Lung (tissue), 12 donors: Measurements from ENCODE around the gene KRTAP10-3. TPM values are rescaled to one million over a fixed set of nuclear protein-coding genes. Genes with fewer than 3 reads are reported as not detected.

Source experiments
- ATAC-seq: fragments of 200-7000 bp; cut with Tn5 transposase; one replicate; pipeline ENCODE4 v1.9.1; 2020; ENCODE audit warnings: moderate number of reproducible peaks; ENCODE audit not compliant: insufficient read depth, low FRiP score
- DNase-seq, 3 donors: peaks; one replicate each; pipeline ENCODE4 v3.0.0-alpha.2; 2013 to 2017
- H3K27ac ChIP-seq, 2 donors: one replicate each; pipeline ENCODE4 v1.5.1; 2013; ENCODE audit warnings: mild to moderate bottlenecking in 2 of 2, moderate library complexity in 2 of 2, control low read depth in 1 of 2, inconsistent platforms in 1 of 2, low read depth in 1 of 2, low read length in 1 of 2
- H3K27me3 ChIP-seq, 3 donors: one replicate each; pipeline ENCODE4 v1.5.1; 2013; ENCODE audit warnings: low read length in 2 of 3; ENCODE audit not compliant: control insufficient read depth in 3 of 3, insufficient read depth in 3 of 3
- H3K36me3 ChIP-seq, 4 donors: one replicate each; pipeline ENCODE4 v1.5.1; 2013; ENCODE audit warnings: low read length in 4 of 4, mild to moderate bottlenecking in 1 of 4, moderate library complexity in 1 of 4; ENCODE audit not compliant: control insufficient read depth in 4 of 4, insufficient read depth in 4 of 4
- H3K4me1 ChIP-seq, 5 donors: one replicate each; pipeline ENCODE4 v1.5.1; 2013; ENCODE audit warnings: low read length in 5 of 5, mild to moderate bottlenecking in 2 of 5, moderate library complexity in 1 of 5; ENCODE audit not compliant: control insufficient read depth in 5 of 5, insufficient read depth in 5 of 5
- H3K4me3 ChIP-seq: one replicate; pipeline ENCODE4 v1.5.1; 2013; ENCODE audit warnings: mild to moderate bottlenecking, control low read depth, moderate library complexity
- H3K9ac ChIP-seq, 2 donors: one replicate each; pipeline ENCODE4 v1.5.1; 2013; ENCODE audit warnings: low read length in 2 of 2, control low read depth in 1 of 2; ENCODE audit not compliant: insufficient read depth in 1 of 2
- H3K9me3 ChIP-seq, 4 donors: one replicate each; pipeline ENCODE4 v1.5.1; 2013; ENCODE audit warnings: low read length in 3 of 4, mild to moderate bottlenecking in 1 of 4, moderate library complexity in 1 of 4; ENCODE audit not compliant: control insufficient read depth in 4 of 4, insufficient read depth in 3 of 4
- WGBS, 2 donors: extraction: QIAGEN DNeasy Blood & Tissue Kit; methylation state at CpG; one replicate each; pipeline ENCODE4 v1.1.7; 2013; 5-methylcytosine and 5-hydroxymethylcytosine counted together
- polyA plus RNA-seq, 2 donors: library from polyadenylated mRNA; stranded (reverse); fragments of 200-250 nt; gene quantifications; one replicate each; pipeline ENCODE4 v1.2.1, GENCODE V29; 2013
- total RNA-seq, 2 donors: library from RNA; depleted of rRNA in 1 of 2; stranded (reverse); fragments of >200 nt in 1 of 2; gene quantifications; one replicate each; pipeline ENCODE4 v1.2.1, GENCODE V29; 2014 to 2021
- TF ChIP-seq, protein P1 (sequence below): IDR thresholded peaks from 2 replicates; pipeline ENCODE4 v1.5.1; 2012; ENCODE audit warnings: mild to moderate bottlenecking; ENCODE audit errors: control extremely low read depth, extremely low read depth
- donor health status: control.
- donor health status: control.
- donor health status: Bipolar disorder and iron deficiency.
- donor health status: healthy.
- donor health status: DM: yes; HTN: yes; CAD: no.

Gene KRTAP10-3
- total and polyA plus RNA-seq, 4 donors = not detected

DNA sequence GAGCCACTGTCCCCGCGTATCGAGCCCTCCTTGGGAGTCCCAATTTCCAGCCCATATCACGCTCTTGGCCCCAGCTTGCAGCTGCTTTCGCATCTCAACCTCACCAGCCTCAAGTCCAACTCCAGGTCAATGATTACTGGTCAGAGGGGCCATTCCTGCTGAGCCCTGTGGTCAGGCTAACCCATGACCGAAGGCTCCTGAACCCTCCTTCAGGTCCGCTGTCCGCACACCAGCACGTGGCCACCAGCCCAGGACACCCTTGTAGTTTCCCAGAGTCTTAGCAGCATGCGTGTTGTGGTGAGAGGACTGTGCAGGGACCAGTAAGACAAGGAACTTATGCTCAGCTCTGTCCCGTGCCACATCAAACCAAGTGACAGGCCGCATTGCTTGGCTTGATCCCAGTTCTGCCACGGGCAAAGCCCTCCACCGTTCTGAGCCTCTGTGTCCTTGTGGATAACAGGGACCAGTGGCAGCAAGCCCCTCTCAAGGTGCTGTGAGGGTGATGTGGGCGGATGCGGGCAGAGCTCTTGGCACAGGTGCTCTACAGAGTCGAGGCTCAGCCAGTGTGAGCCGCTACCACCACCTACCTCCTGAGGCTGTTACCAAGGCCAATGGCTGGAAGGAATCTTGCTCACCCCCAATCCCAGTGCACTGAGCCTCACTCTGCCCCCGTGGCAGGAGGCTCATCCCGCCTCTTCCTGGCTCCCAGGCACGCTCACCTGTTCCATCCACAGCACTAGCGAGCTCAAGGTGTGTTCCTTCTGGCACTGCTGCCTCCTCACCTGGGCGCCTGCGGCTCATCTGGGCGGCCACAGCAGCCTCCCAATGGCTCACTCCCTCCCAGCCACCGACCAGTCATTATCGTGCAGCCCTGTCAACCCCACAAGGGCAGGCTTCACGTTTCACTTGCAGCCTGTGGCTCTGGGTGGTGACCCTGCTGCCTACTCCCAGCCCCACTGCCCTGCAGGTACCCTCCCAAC, 39.0 kb downstream of the KRTAP10-3 start:
- no peaks in the 10 kb centered on the region for H3K27me3 ChIP-seq
- no peaks in the 10 kb centered on the region for H3K36me3 ChIP-seq
- no peak overlapping the region for H3K9ac ChIP-seq
- no peak overlapping the region for H3K4me3 ChIP-seq
- H3K27ac ChIP-seq = no peak overlapping the region
- no peaks in the 10 kb centered on the region for H3K4me1 ChIP-seq
- DNase-seq = no peak
- ATAC-seq = no peak
- TF ChIP-seq, protein P1, sequence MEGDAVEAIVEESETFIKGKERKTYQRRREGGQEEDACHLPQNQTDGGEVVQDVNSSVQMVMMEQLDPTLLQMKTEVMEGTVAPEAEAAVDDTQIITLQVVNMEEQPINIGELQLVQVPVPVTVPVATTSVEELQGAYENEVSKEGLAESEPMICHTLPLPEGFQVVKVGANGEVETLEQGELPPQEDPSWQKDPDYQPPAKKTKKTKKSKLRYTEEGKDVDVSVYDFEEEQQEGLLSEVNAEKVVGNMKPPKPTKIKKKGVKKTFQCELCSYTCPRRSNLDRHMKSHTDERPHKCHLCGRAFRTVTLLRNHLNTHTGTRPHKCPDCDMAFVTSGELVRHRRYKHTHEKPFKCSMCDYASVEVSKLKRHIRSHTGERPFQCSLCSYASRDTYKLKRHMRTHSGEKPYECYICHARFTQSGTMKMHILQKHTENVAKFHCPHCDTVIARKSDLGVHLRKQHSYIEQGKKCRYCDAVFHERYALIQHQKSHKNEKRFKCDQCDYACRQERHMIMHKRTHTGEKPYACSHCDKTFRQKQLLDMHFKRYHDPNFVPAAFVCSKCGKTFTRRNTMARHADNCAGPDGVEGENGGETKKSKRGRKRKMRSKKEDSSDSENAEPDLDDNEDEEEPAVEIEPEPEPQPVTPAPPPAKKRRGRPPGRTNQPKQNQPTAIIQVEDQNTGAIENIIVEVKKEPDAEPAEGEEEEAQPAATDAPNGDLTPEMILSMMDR = no peak
- 87 to 92% methylated on average over 28 of the region's 28 CpGs for WGBS, 2 donors
- peaks cover 0 to 6% (median 0%) of the 10 kb centered on the region in 4 donors for H3K9me3 ChIP-seq

DNA sequence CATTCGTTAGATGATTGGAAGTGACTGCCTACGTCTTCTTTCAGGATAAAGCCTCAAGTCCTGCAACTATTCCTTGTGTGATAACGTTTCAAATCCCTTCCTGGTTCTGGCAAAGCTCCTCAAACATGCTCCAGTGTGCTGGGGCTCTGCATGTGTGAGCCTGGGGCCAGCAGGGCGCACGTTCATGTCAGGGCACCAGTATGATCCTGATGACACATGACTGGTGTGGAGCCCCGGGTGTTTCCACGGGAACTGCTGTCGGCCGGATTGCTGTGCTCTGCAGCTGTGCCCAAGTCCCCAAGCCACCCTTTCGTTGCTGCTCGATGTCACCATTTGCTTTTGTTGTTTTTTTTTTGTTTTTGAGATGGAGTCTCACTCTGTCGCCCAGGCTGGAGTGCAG, 39.9 kb downstream of the KRTAP10-3 start:
- WGBS, 2 donors = 76 to 84% methylated on average over 12 of the region's 12 CpGs
- Histone ChIP-seq H3K27me3 (no peaks in the 10 kb centered on the region), H3K9me3 (peaks cover 0 to 6% (median 0%) of the 10 kb centered on the region in 4 donors), H3K9ac (no peak overlapping the region), H3K4me3 (no peak overlapping the region), H3K36me3 (no peaks in the 10 kb centered on the region), H3K4me1 (no peaks in the 10 kb centered on the region), H3K27ac (no peak overlapping the region)
- no peak for DNase-seq
- ATAC-seq = no peak
- TF ChIP-seq, protein P1 = no peak

DNA sequence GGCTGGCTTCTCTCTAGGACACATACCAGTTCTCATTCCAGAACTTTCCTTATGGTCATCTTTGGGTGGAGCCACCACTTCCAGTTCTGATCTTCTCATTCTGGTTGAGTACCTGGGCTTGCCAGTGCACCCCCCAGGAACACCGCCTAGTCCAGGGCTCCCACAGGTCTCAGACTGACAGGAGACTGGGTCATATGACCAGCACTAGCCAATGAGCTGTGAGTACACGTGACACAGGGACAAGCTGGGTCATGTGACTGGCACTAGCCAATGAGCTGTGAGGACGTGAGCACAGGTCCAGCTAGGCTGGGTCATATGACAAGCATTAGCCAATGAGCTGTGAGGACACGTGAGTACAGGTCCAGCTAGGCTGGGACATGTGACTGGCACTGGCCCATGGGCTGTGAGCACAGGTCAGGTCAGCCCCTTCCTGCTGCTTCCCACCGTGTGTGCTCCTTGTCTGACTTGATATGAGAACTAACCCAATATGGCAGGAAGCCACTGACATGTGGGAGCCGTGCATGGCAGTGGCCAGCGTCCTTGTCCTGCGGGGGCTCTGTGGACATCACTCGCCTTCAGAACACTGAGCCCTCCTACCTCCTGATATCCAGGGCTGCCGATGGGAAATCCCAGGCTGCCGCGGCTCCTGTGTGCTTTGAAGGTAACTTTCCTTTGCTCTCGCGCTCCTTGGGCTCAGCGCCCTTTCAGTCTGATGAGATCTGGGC, 41.3 kb downstream of the KRTAP10-3 start:
- TF ChIP-seq, protein P1 = no peak
- DNase-seq (no peak), ATAC-seq (no peak)
- no peak overlapping the region for H3K4me3 ChIP-seq
- WGBS, 2 donors = 82 to 87% methylated on average over 15 of the region's 15 CpGs
- H3K9me3 ChIP-seq = peaks cover 0 to 6% (median 0%) of the 10 kb centered on the region in 4 donors
- H3K27me3 ChIP-seq = no peaks in the 10 kb centered on the region
- no peaks in the 10 kb centered on the region for H3K4me1 ChIP-seq
- H3K36me3 ChIP-seq = no peaks in the 10 kb centered on the region
- no peak overlapping the region for H3K9ac ChIP-seq
- H3K27ac ChIP-seq = no peak overlapping the region
